PC-9 (cell line): Measurements from ENCODE around the gene TMEM125. TPM values are rescaled to one million over a fixed set of nuclear protein-coding genes. Genes with fewer than 3 reads are reported as not detected.

Experiments
- BruUV-seq: library from RNA; stranded (reverse); fragments of 400-500 nt; replicated peaks from 2 replicates; lab custom pipeline; 2021; lab: Mats Ljungman, UMichigan
- CTCF ChIA-PET: fragments of 300-600 bp; sonication (Branson Sonifier 250); formaldehyde crosslinking; loops from one replicate; lab custom pipeline; 2022; ENCODE audit warnings: antibody characterized with exemption; lab: Charles Lee
- POLR2A ChIA-PET: fragments of 300-600 bp; sonication (Branson Sonifier 250); formaldehyde crosslinking; loops from one replicate; lab custom pipeline; 2022; ENCODE audit warnings: antibody characterized with exemption; ENCODE audit not compliant: unreplicated experiment; lab: Charles Lee
- DNase-seq, 2 experiments: peaks; one replicate each; pipeline versions ENCODE4 v3.0.0 to v3.0.0-alpha.2; 2015 to 2022; ENCODE audit warnings: mixed read lengths in 1 of 2
- H2AFZ ChIP-seq: fragments of 200-600 bp; sonication (generic); 2 replicates; pipeline ENCODE4 v1.8.1; 2017; ENCODE audit warnings: antibody characterized with exemption
- H3F3A ChIP-seq: fragments of 200-600 bp; sonication (generic); 2 replicates; pipeline ENCODE4 v1.8.1; 2017; ENCODE audit warnings: antibody characterized with exemption, mild to moderate bottlenecking, low read depth; ENCODE audit not compliant: insufficient read depth
- H3K27ac ChIP-seq: fragments of 200-600 bp; sonication (generic); 2 replicates; pipeline ENCODE4 v1.6.1; 2016; ENCODE audit warnings: mixed run types
- H3K27me3 ChIP-seq: fragments of 200-600 bp; sonication (generic); 2 replicates; pipeline ENCODE4 v1.6.1; 2016; ENCODE audit warnings: low read depth, mixed run types; ENCODE audit not compliant: insufficient read depth
- H3K36me3 ChIP-seq: fragments of 200-600 bp; sonication (generic); 2 replicates; pipeline ENCODE4 v1.6.1; 2016; ENCODE audit warnings: low read depth, mixed run types
- H3K4me1 ChIP-seq: fragments of 200-600 bp; sonication (generic); replicated peaks from 2 replicates; pipeline ENCODE4 v1.6.1; 2016; ENCODE audit warnings: mixed run types; ENCODE audit not compliant: insufficient read depth
- H3K4me2 ChIP-seq: fragments of 200-600 bp; sonication (generic); 2 replicates; pipeline ENCODE4 v1.6.1; 2017; ENCODE audit warnings: mixed run types
- H3K4me3 ChIP-seq: fragments of 200-600 bp; sonication (generic); 2 replicates; pipeline ENCODE4 v1.6.1; 2016; ENCODE audit warnings: mixed run types
- H3K79me2 ChIP-seq: fragments of 200-600 bp; sonication (generic); 2 replicates; pipeline ENCODE4 v1.6.1; 2017; ENCODE audit warnings: low read depth, mixed run types
- H3K9me2 ChIP-seq: fragments of 200-600 bp; sonication (generic); 2 replicates; pipeline ENCODE4 v1.8.1; 2017; ENCODE audit warnings: mild to moderate bottlenecking; ENCODE audit not compliant: insufficient read depth
- H3K9me3 ChIP-seq: fragments of 200-600 bp; sonication (generic); 2 replicates; pipeline ENCODE4 v1.8.1; 2016; ENCODE audit warnings: low read depth; ENCODE audit not compliant: insufficient read depth
- H4K20me1 ChIP-seq: fragments of 200-600 bp; sonication (generic); 2 replicates; pipeline ENCODE4 v1.8.1; 2017; ENCODE audit not compliant: insufficient read depth
- EZH2 ChIP-seq: fragments of 200-600 bp; sonication (generic); IDR thresholded peaks from 2 replicates; pipeline ENCODE4 v1.8.0; 2017; ENCODE audit warnings: antibody characterized with exemption, low read depth
- intact Hi-C: fragments of 100-400 bp; cut with micrococcal nuclease; formaldehyde crosslinking; loops from one replicate; pipeline ENCODE4 v1.10.0; 2022; ENCODE audit not compliant: unreplicated experiment
- total RNA-seq: library from RNA; stranded (reverse); gene quantifications from 2 replicates; pipeline ENCODE4 v1.2.3, GENCODE V29; 2021
- TF ChIP-seq, protein P1 (sequence below): fragments of 200-600 bp; sonication (generic); conservative IDR thresholded peaks from 2 replicates; pipeline ENCODE4 v1.6.1; 2017; ENCODE audit warnings: mixed run types, antibody characterized with exemption, mild to moderate bottlenecking, moderate library complexity

Gene TMEM125
- total RNA-seq, 1 experiment from 2014 or later = 55.6 TPM

DNA sequence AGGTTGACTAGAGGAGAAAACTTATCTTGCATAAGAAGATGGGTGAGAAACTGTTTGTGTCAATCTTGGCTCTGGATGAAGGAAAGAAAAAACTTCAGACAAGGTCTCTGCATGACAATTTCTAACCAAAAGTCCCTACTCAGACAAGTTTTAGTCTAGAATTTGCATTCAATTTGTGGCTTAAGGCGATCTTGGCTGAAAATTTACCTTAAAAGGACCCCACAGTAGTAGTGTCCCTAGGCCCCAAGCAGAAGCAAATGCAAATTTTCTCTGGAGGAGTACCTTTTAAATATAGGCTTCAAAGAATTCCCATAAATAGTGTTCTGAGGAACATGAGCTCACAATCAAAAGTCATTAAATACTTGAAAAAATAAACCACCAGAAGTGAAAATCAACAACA lies 17.6 kb upstream of the TMEM125 start:
- CTCF ChIA-PET = no interaction called here
- POLR2A ChIA-PET = no interaction called here
- no TSS peak for BruUV-seq

DNA sequence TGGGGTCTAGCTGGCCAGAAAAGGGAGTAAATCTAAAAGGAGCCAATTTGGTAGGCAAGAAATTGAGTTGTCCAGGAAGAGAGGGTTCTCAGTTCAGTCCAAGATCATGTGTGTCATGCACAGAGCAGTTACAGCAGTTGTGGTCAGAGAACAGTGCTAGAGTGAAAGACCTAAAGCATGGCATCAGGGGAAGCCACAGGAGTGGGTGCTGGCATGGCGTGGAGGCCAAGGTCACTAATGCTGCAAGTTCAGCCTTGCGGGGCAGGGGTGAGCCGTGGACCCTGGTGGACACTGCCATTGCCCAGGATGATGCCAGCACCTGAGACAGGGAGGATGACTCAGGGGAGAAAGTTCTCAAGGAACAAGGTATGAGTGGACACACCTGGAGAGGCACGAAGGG lies 16.6 kb upstream of the TMEM125 start:
- Histone ChIP-seq H3F3A (peaks cover 5% of the 10 kb centered on the region; the same call in 1 of the 2 replicates), H3K9me3 (no peaks in the 10 kb centered on the region; the same call in 1 of the 2 replicates), H3K4me2 (no peak overlapping the region), H2AFZ (no peak overlapping the region), H3K4me3 (no peak overlapping the region), H4K20me1 (no peaks in the 10 kb centered on the region), H3K27ac (no peak overlapping the region), H3K79me2 (no peaks in the 10 kb centered on the region), H3K9me2 (no peaks in the 10 kb centered on the region), H3K27me3 (no peaks in the 10 kb centered on the region), H3K36me3 (no peaks in the 10 kb centered on the region), H3K4me1 (peaks cover 14% of the 10 kb centered on the region)
- BruUV-seq = no TSS peak
- intact Hi-C loops = no loop called here
- ChIA-PET POLR2A (no interaction called here), CTCF (no interaction called here)
- DNase-seq = no peak
- no peak for TF ChIP-seq EZH2
- TF ChIP-seq, protein P1, sequence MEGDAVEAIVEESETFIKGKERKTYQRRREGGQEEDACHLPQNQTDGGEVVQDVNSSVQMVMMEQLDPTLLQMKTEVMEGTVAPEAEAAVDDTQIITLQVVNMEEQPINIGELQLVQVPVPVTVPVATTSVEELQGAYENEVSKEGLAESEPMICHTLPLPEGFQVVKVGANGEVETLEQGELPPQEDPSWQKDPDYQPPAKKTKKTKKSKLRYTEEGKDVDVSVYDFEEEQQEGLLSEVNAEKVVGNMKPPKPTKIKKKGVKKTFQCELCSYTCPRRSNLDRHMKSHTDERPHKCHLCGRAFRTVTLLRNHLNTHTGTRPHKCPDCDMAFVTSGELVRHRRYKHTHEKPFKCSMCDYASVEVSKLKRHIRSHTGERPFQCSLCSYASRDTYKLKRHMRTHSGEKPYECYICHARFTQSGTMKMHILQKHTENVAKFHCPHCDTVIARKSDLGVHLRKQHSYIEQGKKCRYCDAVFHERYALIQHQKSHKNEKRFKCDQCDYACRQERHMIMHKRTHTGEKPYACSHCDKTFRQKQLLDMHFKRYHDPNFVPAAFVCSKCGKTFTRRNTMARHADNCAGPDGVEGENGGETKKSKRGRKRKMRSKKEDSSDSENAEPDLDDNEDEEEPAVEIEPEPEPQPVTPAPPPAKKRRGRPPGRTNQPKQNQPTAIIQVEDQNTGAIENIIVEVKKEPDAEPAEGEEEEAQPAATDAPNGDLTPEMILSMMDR = no peak

More for the DNA sequence above, 17.6 kb upstream of the TMEM125 start:
- no peak for TF ChIP-seq EZH2
- TF ChIP-seq, protein P1 = no peak
- no peak overlapping the region for H2AFZ ChIP-seq
- H3K27ac ChIP-seq = no peak overlapping the region
- no peaks in the 10 kb centered on the region for H3K27me3 ChIP-seq
- no peak overlapping the region for H3K4me2 ChIP-seq
- no peaks in the 10 kb centered on the region for H3K36me3 ChIP-seq
- DNase-seq = no peak
- no peaks in the 10 kb centered on the region for H3K79me2 ChIP-seq
- no peak overlapping the region for H3K4me3 ChIP-seq
- intact Hi-C loops = no loop called here
- H3F3A ChIP-seq = peaks cover 5% of the 10 kb centered on the region; the same call in 1 of the 2 replicates
- H4K20me1 ChIP-seq = no peaks in the 10 kb centered on the region
- H3K9me2 ChIP-seq = no peaks in the 10 kb centered on the region
- H3K4me1 ChIP-seq = peaks cover 13% of the 10 kb centered on the region
- H3K9me3 ChIP-seq = peaks cover 7% of the 10 kb centered on the region; the same call in 1 of the 2 replicates

DNA sequence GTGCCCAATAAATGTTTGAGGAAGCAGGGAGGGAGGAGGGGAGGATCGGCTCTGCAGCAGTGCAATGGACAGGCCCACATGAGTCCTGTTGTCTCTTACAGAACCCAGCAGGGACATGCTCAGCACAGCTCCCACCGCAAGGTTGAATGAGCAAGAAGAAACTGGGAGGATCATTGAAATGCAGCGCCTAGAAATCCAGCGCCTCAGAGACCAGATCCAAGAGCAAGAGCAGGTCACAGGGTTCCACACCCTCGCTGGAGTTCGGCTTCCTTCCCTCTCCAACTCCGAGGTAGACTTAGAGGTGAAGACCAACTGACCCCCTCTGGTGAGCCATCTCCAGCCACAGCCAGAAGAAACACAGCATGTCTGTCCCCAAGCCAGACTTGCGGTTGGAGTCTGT lies 15.9 kb upstream of the TMEM125 start:
- no peak for TF ChIP-seq EZH2
- TF ChIP-seq, protein P1 = no peak
- Histone ChIP-seq H4K20me1 (no peaks in the 10 kb centered on the region), H3K27me3 (no peaks in the 10 kb centered on the region), H3K79me2 (no peaks in the 10 kb centered on the region), H3K4me3 (no peak overlapping the region), H3K36me3 (no peaks in the 10 kb centered on the region), H3K4me1 (peaks cover 14% of the 10 kb centered on the region), H2AFZ (no peak overlapping the region), H3K4me2 (no peak overlapping the region), H3K27ac (no peak overlapping the region), H3F3A (peaks cover 5% of the 10 kb centered on the region; the same call in 1 of the 2 replicates), H3K9me3 (no peaks in the 10 kb centered on the region), H3K9me2 (no peaks in the 10 kb centered on the region)
- BruUV-seq = no TSS peak
- intact Hi-C loops = no loop called here
- ChIA-PET CTCF (interaction anchor here (0.6 to 0.7 kb wide), 2 partner anchors 507 to 512 kb away, joined by 3 read pairs; no protein-coding TSS in a partner anchor), POLR2A (no interaction called here)
- DNase-seq = no peak
